ENCODE measurements around the gene RAB27A.

DNA sequence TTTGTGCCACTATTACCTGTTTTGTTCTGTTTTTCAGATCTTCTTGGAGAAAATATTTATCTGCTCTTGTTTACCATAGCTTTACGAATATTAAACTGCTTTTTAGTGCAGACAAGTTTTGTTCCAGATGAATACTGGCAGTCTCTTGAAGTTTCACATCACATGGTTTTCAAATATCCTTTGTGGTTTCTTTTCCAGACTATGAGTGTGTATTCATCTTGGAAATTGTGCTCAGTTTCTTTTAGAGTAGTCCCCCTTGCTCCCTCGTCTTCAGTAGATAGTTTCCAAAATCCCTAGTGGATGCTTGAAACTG lies 30.6 kb upstream of the RAB27A start:
- TF ChIP-seq CTCF (IDR thresholded peaks at IDR 0.05) (no peak), EP300 (IDR thresholded peaks at IDR 0.05) (no peak), POLR2AphosphoS5 (IDR thresholded peaks at IDR 0.05) (no peak), POLR2A (IDR thresholded peaks at IDR 0.05; ENCODE audit: low read depth) (no peak)

Measured in esophagus muscularis mucosa (tissue), 4 donors.